Renal cortex interstitium (tissue), 11 donors: ENCODE measurements around the gene ITGB4. TPM values are rescaled to one million over a fixed set of nuclear protein-coding genes. Genes with fewer than 3 reads are reported as not detected.

Experiments
- DNase-seq, 11 donors: peaks; one replicate each; pipeline ENCODE4 v3.0.0-alpha.2; 2013; ENCODE audit warnings: low read depth in 9 of 11, low spot score in 4 of 11; ENCODE audit errors: extremely low read depth in 1 of 11
- polyA plus RNA-seq, 3 donors: library from polyadenylated mRNA; unstranded; fragments of 120-200 nt; gene quantifications; one replicate each; pipeline ENCODE4 v1.2.1, GENCODE V29; 2013; ENCODE audit not compliant: insufficient read length in 3 of 3

Gene ITGB4
- polyA plus RNA-seq, 3 donors, result 9.9 to 14.7 (median 11.1) TPM

GRCh38 chr17:75724016-75725003, 3.1 kb downstream of the ITGB4 start:
- DNase-seq, result no peak

DNA sequence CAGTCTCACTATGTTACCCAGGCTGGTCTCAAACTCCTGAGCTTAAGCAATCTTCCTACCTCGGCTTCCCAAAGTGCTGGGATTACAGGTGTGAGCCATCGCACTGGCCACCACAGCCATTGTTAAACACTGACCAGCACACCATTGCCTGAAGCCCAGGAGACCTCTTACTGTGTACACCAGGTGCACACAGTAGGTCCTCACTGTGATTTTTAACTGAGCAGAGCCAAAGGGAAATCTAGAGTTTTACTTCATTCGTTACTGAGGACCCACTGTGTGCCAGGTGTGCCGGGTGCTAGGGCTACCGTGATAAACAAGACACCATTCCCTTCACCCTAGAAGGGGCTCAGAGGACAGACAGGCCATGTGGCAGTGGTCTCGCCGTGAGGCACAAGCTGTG, 4.2 kb downstream of the ITGB4 start:
- DNase-seq, result no peak

GRCh38 chr17:75727391-75727790, 6.1 kb downstream of the ITGB4 start:
- no peak for DNase-seq

DNA sequence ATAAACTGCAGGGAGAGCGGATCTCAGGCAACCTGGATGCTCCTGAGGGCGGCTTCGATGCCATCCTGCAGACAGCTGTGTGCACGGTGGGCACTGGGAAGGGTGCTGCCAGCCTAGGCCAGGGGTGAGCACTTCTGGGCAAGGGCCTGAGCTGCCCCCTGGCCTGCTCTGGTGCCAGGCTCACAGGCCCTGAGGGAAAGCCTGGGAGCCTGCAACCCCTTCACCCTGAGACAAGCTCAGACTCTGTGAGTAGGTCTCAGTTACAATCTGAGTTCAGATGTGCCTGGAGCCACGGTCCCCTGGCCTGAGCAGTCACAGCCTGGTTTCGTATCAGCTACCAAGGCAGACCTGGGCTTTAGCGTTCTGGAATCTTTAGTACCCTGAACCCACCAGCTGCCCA, 8.1 kb downstream of the ITGB4 start:
- DNase-seq, result no peak

DNA sequence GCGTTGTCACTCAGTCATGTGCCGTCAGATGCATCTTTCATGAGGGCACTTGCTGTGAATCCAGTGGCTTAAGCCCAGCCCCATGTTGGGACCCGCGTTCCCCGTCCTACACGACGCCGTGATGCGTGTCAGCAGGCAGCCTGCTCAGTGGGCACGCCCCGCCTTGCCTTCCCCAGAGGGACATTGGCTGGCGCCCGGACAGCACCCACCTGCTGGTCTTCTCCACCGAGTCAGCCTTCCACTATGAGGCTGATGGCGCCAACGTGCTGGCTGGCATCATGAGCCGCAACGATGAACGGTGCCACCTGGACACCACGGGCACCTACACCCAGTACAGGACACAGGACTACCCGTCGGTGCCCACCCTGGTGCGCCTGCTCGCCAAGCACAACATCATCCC, 8.8 kb downstream of the ITGB4 start:
- no peak for DNase-seq

- DNase-seq, result no peak
Observed at GRCh38 chr17:75731086-75731715, 9.9 kb downstream of the ITGB4 start.

GRCh38 chr17:75731716-75732498, 10.6 kb downstream of the ITGB4 start:
- no peak for DNase-seq

DNA sequence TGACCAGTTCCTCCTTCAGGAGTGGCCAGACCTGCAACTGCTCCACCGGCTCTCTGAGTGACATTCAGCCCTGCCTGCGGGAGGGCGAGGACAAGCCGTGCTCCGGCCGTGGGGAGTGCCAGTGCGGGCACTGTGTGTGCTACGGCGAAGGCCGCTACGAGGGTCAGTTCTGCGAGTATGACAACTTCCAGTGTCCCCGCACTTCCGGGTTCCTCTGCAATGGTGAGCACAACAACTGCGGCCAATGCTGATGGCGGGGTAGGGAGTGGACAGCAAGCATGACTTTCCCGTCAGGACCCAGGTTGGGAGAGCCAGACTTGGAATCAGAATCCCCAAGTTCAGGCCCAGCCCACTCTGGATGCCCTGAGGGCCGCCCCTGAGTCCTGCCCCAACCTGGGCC, 12.2 kb downstream of the ITGB4 start:
- no peak for DNase-seq

DNA sequence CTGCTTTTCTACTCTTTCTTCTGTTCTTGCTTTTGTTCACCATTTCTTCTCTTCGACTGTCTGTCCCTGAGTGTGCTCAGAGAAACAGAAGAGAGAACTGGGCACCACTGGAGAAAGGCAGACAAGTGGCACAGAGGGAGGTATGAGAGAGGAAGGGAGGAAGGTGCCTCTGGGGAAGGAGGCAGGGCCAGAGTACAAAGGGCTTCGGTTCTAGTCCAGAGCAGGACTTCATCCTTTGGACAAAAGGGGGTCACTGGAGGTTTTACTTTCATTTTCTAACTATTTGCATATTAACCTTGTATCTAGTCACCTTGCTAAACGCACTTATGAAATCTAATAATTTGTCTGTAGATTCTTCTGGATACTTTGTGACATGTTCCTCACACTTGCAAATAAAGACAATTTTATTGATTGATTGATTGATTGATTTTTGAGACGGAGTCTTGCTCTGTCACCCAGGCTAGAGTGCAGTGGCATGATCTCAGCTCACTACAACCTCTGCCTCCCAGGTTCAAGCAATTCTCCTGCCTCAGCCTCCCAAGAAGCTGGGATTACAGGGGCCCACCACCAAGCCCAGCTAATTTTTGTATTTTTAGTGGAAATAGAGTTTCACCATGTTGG, 13.5 kb downstream of the ITGB4 start:
- no peak for DNase-seq

GRCh38 chr17:75736173-75736835, 15.0 kb downstream of the ITGB4 start:
- DNase-seq, result no peak

GRCh38 chr17:75737133-75737962, 16.1 kb downstream of the ITGB4 start:
- no peak for DNase-seq

GRCh38 chr17:75738218-75738802, 17.1 kb downstream of the ITGB4 start:
- no peak for DNase-seq

- DNase-seq, result no peak
Observed at GRCh38 chr17:75739174-75739573, 17.9 kb downstream of the ITGB4 start.

DNA sequence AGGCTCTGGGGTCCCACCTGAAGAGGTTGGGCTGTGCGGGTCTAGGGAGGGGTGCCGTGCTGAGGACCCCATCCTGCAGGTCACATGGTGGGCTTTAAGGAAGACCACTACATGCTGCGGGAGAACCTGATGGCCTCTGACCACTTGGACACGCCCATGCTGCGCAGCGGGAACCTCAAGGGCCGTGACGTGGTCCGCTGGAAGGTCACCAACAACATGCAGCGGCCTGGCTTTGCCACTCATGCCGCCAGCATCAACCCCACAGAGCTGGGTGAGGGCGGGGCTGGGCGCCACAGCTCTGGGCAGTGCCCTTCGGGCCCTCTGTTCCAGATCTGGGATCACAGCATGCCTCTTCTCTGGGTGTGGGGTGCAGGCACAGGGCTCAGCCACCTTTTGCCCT, 18.5 kb downstream of the ITGB4 start:
- DNase-seq, result no peak

DNA sequence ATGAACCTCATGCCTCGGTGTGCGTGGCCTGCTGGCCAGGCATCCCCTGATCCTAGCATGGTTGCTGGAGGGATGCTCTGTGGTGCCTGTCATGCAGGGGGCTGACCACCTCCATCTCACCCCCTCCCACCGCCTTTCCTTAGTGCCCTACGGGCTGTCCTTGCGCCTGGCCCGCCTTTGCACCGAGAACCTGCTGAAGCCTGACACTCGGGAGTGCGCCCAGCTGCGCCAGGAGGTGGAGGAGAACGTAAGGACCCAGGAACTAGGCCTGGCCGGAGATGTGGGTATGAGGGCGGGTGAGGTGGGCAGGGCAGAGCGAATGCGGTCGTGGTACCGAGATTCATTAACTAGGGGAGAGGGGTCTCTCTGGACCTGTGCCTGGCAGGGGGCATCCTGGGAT, 19.0 kb downstream of the ITGB4 start:
- no peak for DNase-seq

DNA sequence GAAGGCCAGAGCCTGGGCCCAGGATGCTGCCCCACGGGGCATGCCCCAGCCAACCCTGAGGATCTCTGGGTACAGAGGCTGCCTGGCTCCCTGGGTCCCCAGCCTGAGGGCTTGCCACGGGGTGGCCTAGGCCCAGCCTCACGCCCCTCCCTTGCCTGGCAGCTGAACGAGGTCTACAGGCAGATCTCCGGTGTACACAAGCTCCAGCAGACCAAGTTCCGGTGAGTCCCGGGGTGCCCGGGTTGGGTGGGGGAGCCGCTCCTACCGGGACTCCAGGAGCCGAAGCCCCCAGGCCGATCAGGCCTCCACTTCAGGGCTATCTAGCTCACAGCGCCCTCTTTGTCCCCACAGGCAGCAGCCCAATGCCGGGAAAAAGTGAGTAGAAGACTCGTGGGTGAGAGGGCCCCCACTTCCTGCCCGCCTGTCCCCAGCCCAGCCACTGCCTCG, 19.4 kb downstream of the ITGB4 start:
- no peak for DNase-seq

GRCh38 chr17:75742337-75742736, 21.1 kb downstream of the ITGB4 start:
- DNase-seq, result no peak
